GM12878 (cell line): Measurements from ENCODE around the gene VASP. TPM values are rescaled to one million over a fixed set of nuclear protein-coding genes. Genes with fewer than 3 reads are reported as not detected.
A peak's percentile ranks its signal among the peaks of the same experiment; 100 is the strongest.

Experiments used
- ATAC-seq: fragments of 200-7000 bp; cut with Tn5 transposase; 3 replicates; pipeline ENCODE4 v1.9.1; 2020; ENCODE audit warnings: mild to moderate bottlenecking, moderate library complexity
- BruUV-seq: library from RNA; stranded (reverse); fragments of 400-500 nt; replicated peaks from 2 replicates; lab custom pipeline; 2021; lab: Mats Ljungman, UMichigan
- CTCF ChIA-PET: fragments of 300-600 bp; sonication (Branson Sonifier 250); formaldehyde crosslinking; extraction: SDS; loops from one replicate; lab custom pipeline; 2021; ENCODE audit warnings: inconsistent platforms; lab: Yijun Ruan, JAX
- POLR2A ChIA-PET: fragments of 350-600 bp; formaldehyde crosslinking; extraction: SDS; loops from one replicate; lab custom pipeline; 2021; ENCODE audit warnings: inconsistent platforms; lab: Charles Lee
- RAD21 ChIA-PET: fragments of 300-600 bp; sonication (Branson Sonifier 250); formaldehyde crosslinking; loops from one replicate; lab custom pipeline; 2023; ENCODE audit warnings: antibody characterized with exemption; ENCODE audit not compliant: unreplicated experiment; lab: Charles Lee
- SMC1A ChIA-PET: fragments of 300-600 bp; sonication (Branson Sonifier 250); formaldehyde crosslinking; loops from one replicate; lab custom pipeline; 2023; ENCODE audit not compliant: unreplicated experiment, uncharacterized antibody; lab: Charles Lee
- DNase-seq: peaks from one replicate; pipeline ENCODE4 v3.0.0-alpha.2; 2011; ENCODE audit warnings: low read depth, low spot score
- FAIRE-seq: peaks from 3 replicates; lab custom pipeline; 2011; peaks lifted over from hg19 to GRCh38; lab: Jason Lieb, UNC
- H2AFZ ChIP-seq: 2 replicates; pipeline ENCODE4 v1.6.0; 2011; ENCODE audit warnings: low read depth, low read length, control low read depth; ENCODE audit not compliant: control insufficient read depth
- H3K27ac ChIP-seq: 2 replicates; pipeline ENCODE4 v1.5.1; 2011; ENCODE audit warnings: control low read depth; ENCODE audit not compliant: control insufficient read depth, insufficient read depth
- H3K27me3 ChIP-seq, 2 experiments: replicated peaks in 1 of 2; 2 replicates each; pipeline versions ENCODE4 v1.6.0 to v1.6.1; 2011; ENCODE audit warnings: low read length in 1 of 2; ENCODE audit not compliant: control insufficient read depth in 2 of 2, insufficient read depth in 2 of 2
- H3K36me3 ChIP-seq, 2 experiments: 2 replicates each; pipeline ENCODE4 v1.5.1; 2011; ENCODE audit warnings: low read length in 1 of 2; ENCODE audit not compliant: control insufficient read depth in 2 of 2, insufficient read depth in 2 of 2
- H3K4me1 ChIP-seq: 2 replicates; pipeline ENCODE4 v1.6.1; 2011; ENCODE audit warnings: mild to moderate bottlenecking, low read length, moderate library complexity, mixed read lengths; ENCODE audit not compliant: control insufficient read depth, insufficient read depth
- H3K4me2 ChIP-seq: 2 replicates; pipeline ENCODE4 v1.6.0; 2011; ENCODE audit warnings: control low read depth; ENCODE audit not compliant: control insufficient read depth, insufficient read depth
- H3K4me3 ChIP-seq: fragments of 200-600 bp; sonication (generic); 2 replicates; pipeline ENCODE4 v1.5.1; 2016
- H3K79me2 ChIP-seq: 2 replicates; pipeline ENCODE4 v1.6.0; 2011; ENCODE audit warnings: low read length; ENCODE audit not compliant: control insufficient read depth, insufficient read depth
- H3K9ac ChIP-seq: 2 replicates; pipeline ENCODE4 v1.8.0; 2011; ENCODE audit warnings: low read length, control low read depth, mixed read lengths; ENCODE audit not compliant: control insufficient read depth, insufficient read depth
- H3K9me3 ChIP-seq: replicated peaks from 3 replicates; pipeline ENCODE4 v1.5.1; 2011; ENCODE audit warnings: mild to moderate bottlenecking, low read length; ENCODE audit not compliant: control insufficient read depth, insufficient read depth
- H4K20me1 ChIP-seq: 2 replicates; pipeline ENCODE4 v1.6.0; 2011; ENCODE audit not compliant: control insufficient read depth, insufficient read depth
- NFXL1 ChIP-seq: fragments of 450-650 bp; IDR thresholded peaks from 2 replicates; pipeline ENCODE4 v1.6.1; 2017; ENCODE audit warnings: antibody characterized with exemption, mild to moderate bottlenecking, borderline replicate concordance
- PML ChIP-seq: IDR thresholded peaks from 2 replicates; pipeline ENCODE4 v1.6.1; 2012; ENCODE audit warnings: low read length, inconsistent platforms
- POU2F2 ChIP-seq: IDR thresholded peaks from 3 replicates; pipeline ENCODE4 v1.6.1; 2011; ENCODE audit warnings: low read depth, mild to moderate bottlenecking, low read length, borderline replicate concordance
- SMARCA5 ChIP-seq: fragments of 450-650 bp; IDR thresholded peaks from 2 replicates; pipeline ENCODE4 v1.6.1; 2017; ENCODE audit warnings: mild to moderate bottlenecking
- TCF7 ChIP-seq: IDR thresholded peaks from 2 replicates; pipeline ENCODE4 v1.6.1; 2014; ENCODE audit warnings: antibody characterized with exemption, borderline replicate concordance
- ZSCAN29 ChIP-seq: fragments of 450-650 bp; IDR thresholded peaks from 2 replicates; pipeline ENCODE4 v1.6.1; 2017; ENCODE audit warnings: mild to moderate bottlenecking, moderate library complexity
- WGBS: methylation state at CpG from one replicate; pipeline ENCODE4 v1.1.6; 2016; ENCODE audit warnings: low lambda C conversion rate; ENCODE audit not compliant: insufficient replicate concordance, insufficient coverage; ENCODE audit errors: missing lambda C conversion rate; 5-methylcytosine and 5-hydroxymethylcytosine counted together
- in situ Hi-C: fragments of 300-500 bp; cut with MboI; formaldehyde crosslinking; loops from 9 replicates; pipeline ENCODE4 v1.14.3; 2018; ENCODE audit warnings: mixed read lengths
- intact Hi-C: fragments of 100-400 bp; cut with micrococcal nuclease; formaldehyde crosslinking; loops from one replicate; pipeline ENCODE4 v1.14.2; 2022; ENCODE audit not compliant: unreplicated experiment
- polyA plus RNA-seq, 11 experiments: library from polyadenylated mRNA; depleted of rRNA in 4 of 11; unstranded in 6 of 11; stranded (reverse) in 5 of 11; fragments of >200 nt; fragmentation: Nextera tagmentation in 4 of 11; fragmentation: Illumina TruSeq in 1 of 11; extraction: Ambion mirVana in 4 of 11; extraction: Trizol in 1 of 11; gene quantifications; 1 replicate in 1 of 11; 2 replicates in 10 of 11; pipeline versions ENCODE4 v1.2.1 to v1.2.3, GENCODE V29; 2011 to 2016; ENCODE audit warnings: inconsistent platforms in 2 of 11, missing spikeins in 2 of 11, low read depth in 1 of 11
- total RNA-seq, 4 experiments: library from RNA; depleted of rRNA in 3 of 4; stranded (reverse); fragments of >200 nt in 3 of 4; fragmentation: Illumina TruSeq in 1 of 4; extraction: Trizol in 1 of 4; gene quantifications; 2 replicates each; pipeline versions ENCODE4 v1.2.1 to v1.2.3, GENCODE V29; 2013 to 2021
- TF ChIP-seq, protein P1 (sequence below): IDR thresholded peaks from 2 replicates; pipeline ENCODE4 v1.6.1; 2011; ENCODE audit warnings: low read depth, mild to moderate bottlenecking, low read length, moderate library complexity, borderline replicate concordance; ENCODE audit errors: extremely low read depth
- TF ChIP-seq, protein P2 (sequence below): fragments of 450-650 bp; formaldehyde crosslinking; IDR thresholded peaks from 2 replicates; pipeline ENCODE4 v1.4.0; 2022; ENCODE audit warnings: mild to moderate bottlenecking, moderate library complexity

The VASP gene
- total and polyA plus RNA-seq, 10 of the 15 experiments (the other 5 are each of a cell fraction or from before 2014, with no cell fraction given), result 19.5 to 298 (median 84.8) TPM

DNA sequence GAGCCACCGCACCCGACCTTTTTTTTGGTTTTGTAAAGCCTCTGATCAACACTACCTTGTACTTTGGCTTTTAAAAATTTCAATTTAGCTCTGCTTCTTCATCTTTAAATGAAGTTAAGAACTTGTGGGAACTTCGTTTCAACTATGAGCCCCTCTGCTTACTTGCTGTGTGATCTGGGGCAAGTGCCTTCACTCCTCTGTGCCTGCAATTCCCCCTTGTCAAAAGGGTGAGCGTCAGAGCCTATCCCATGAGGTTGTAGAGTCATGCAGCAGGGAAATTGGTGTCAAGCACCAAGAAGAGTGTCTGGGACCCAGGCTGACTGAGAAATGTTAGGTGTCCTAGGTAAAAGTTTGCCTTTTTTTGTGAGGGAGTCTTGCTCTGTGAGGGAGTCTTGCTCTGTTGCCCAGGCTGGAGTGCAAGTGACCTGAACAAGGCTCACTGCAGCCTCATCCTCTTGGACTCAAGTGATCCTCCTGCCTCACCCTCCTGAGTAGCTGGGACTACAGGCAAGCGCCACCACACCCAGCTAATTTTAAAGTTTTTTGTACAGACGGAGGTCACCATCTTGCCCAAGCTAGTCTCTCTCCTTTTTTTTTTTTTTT lies 5.7 kb downstream of the VASP start:
- WGBS, result 30% methylated on average over 6 of the region's 6 CpGs
- intact Hi-C loops (no loop called here), in situ Hi-C loops (no loop called here)
- no peaks in the 10 kb centered on the region for H3K27me3 ChIP-seq
- POLR2A ChIA-PET, result interaction anchor here (0.6 to 1.9 kb wide), 4 partner anchors 22 to 286 kb away, joined by 3 to 7 read pairs (median 5); no protein-coding TSS in a partner anchor
- peaks cover under 1 to 14% of the 10 kb centered on the region in 2 experiments for H3K36me3 ChIP-seq
- H3K27ac ChIP-seq, result peak overlapping the region; percentile 75
- H3K4me1 ChIP-seq, result peaks cover 42% of the 10 kb centered on the region
- peak overlapping the region; percentile 99 for H3K4me3 ChIP-seq
- FAIRE-seq (no peak), DNase-seq (no peak), ATAC-seq (no peak)
- RAD21 ChIA-PET, result no interaction called here
- peak overlapping the region; percentile 0; the same call in 1 of the 2 replicates for H3K4me2 ChIP-seq
- peaks cover 86% of the 10 kb centered on the region for H3K79me2 ChIP-seq
- H3K9me3 ChIP-seq, result no peaks in the 10 kb centered on the region
- CTCF ChIA-PET, result interaction anchor here (0.9 to 1.3 kb wide), 3 partner anchors 10 to 204 kb away, joined by 3 to 6 read pairs (median 4); no protein-coding TSS in a partner anchor
- no peak overlapping the region; the same call in 1 of the 2 replicates for H3K9ac ChIP-seq
- SMC1A ChIA-PET, result interaction anchor here (1.7 kb wide), 1 partner anchor 129 kb away, joined by 4 read pairs; no protein-coding TSS in a partner anchor
- H4K20me1 ChIP-seq, result no peaks in the 10 kb centered on the region
- BruUV-seq, result no TSS peak
- no peak for TF ChIP-seq TCF7
- 0 out of 2 replicates have a peak, but pooled peaks have one; percentile 19 for TF ChIP-seq SMARCA5
- H2AFZ ChIP-seq, result no peak overlapping the region

DNA sequence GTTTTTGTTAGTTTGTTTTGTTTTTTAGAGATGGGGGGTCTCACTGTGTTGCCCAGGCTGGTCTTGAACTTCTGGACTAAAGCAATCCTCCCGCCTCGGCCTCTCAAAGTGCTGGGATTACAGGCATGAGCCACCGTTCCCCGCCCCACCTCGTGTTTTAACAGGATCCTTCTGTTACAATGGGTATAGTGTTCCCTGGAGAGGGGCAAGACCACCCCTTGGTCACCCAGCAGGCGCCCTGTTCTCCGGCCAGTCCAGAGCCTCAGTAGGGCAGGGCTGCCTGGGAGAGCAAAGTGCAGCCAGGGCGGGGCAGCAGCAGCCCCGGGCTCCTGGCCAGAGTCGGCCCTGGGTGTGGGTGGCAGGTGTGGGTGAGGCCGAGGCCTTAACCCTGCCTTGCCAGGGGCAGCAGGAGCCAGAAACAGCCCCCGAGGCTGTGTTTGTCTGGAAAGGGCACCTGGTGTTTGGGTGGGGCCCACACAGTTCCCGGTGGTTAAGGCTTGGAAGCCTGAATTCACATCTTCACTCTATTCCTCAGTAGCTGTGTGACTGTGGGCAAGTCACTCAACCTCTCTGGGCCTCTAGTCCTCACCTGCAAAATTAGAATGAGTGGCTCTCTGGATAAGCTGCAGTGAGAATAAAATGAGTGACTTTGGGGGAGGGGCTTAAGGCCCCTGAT lies 7.2 kb downstream of the VASP start:
- Histone ChIP-seq H3K4me3 (peak overlapping the region; percentile 32), H3K9me3 (no peaks in the 10 kb centered on the region), H3K9ac (peak overlapping the region; percentile 60), H3K79me2 (peaks cover 71% of the 10 kb centered on the region), H3K4me2 (peak overlapping the region; percentile 85), H3K27me3 (no peaks in the 10 kb centered on the region), H2AFZ (no peak overlapping the region), H4K20me1 (no peaks in the 10 kb centered on the region), H3K36me3 (peaks cover 5 to 19% of the 10 kb centered on the region in 2 experiments), H3K27ac (peak overlapping the region; percentile 75), H3K4me1 (peaks cover 41% of the 10 kb centered on the region)
- ATAC-seq (peak; percentile 52), DNase-seq (no peak), FAIRE-seq (no peak)
- 5% methylated on average over 13 of the region's 13 CpGs for WGBS
- ChIA-PET CTCF (interaction anchor here (1.1 to 2.6 kb wide), 8 partner anchors 20 to 127 kb away, joined by 3 to 18 read pairs (median 4); no protein-coding TSS in a partner anchor), POLR2A (interaction anchor here (0.5 to 2.0 kb wide), 4 partner anchors 9 to 366 kb away, joined by 3 to 7 read pairs (median 4); partner anchors contain the start of genes DMWD, PPM1N and RTN2), RAD21 (interaction anchor here (1.0 to 2.5 kb wide), 5 partner anchors 9 to 178 kb away, joined by 3 to 16 read pairs (median 7); partner anchors contain the start of genes EML2, QPCTL and SNRPD2), SMC1A (interaction anchor here (0.9 to 2.9 kb wide), 3 partner anchors 11 to 127 kb away, joined by 3 to 8 read pairs (median 4); no protein-coding TSS in a partner anchor)
- TF ChIP-seq SMARCA5, result peak; percentile 97
- TF ChIP-seq POU2F2, result 0 out of 3 replicates have a peak, but pooled peaks have one; percentile 6
- no peak for TF ChIP-seq PML
- TF ChIP-seq, protein P1, sequence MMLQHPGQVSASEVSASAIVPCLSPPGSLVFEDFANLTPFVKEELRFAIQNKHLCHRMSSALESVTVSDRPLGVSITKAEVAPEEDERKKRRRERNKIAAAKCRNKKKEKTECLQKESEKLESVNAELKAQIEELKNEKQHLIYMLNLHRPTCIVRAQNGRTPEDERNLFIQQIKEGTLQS, result no peak
- TF ChIP-seq, protein P2, sequence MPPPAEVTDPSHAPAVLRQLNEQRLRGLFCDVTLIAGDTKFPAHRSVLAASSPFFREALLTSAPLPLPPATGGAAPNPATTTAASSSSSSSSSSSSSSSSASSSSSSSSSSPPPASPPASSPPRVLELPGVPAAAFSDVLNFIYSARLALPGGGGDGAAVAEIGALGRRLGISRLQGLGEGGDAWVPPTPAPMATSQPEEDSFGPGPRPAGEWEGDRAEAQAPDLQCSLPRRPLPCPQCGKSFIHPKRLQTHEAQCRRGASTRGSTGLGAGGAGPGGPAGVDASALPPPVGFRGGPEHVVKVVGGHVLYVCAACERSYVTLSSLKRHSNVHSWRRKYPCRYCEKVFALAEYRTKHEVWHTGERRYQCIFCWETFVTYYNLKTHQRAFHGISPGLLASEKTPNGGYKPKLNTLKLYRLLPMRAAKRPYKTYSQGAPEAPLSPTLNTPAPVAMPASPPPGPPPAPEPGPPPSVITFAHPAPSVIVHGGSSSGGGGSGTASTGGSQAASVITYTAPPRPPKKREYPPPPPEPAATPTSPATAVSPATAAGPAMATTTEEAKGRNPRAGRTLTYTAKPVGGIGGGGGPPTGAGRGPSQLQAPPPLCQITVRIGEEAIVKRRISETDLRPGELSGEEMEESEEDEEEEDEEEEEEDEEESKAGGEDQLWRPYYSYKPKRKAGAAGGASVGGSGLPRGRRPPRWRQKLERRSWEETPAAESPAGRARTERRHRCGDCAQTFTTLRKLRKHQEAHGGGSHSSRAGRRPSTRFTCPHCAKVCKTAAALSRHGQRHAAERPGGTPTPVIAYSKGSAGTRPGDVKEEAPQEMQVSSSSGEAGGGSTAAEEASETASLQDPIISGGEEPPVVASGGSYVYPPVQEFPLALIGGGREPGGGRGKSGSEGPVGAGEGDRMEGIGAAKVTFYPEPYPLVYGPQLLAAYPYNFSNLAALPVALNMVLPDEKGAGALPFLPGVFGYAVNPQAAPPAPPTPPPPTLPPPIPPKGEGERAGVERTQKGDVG (CRISPR knock-in tag), result no peak
- no peak for TF ChIP-seq ZSCAN29
- peak; percentile 91; the same call in 1 of the 2 replicates for TF ChIP-seq NFXL1
- intact Hi-C loops (no loop called here), in situ Hi-C loops (no loop called here)
- BruUV-seq, result no TSS peak
